ENCODE results near the gene SLC44A5. TPM values are rescaled to one million over a fixed set of nuclear protein-coding genes. Genes with fewer than 3 reads are reported as not detected.
A peak's percentile ranks its signal among the peaks of the same experiment; 100 is the strongest.

The SLC44A5 gene
- total and polyA plus RNA-seq, 9 donors = 0.62 to 2.5 (median 1.1) TPM

GRCh38 chr1:75214017-75214416 lies 396.9 kb downstream of the SLC44A5 start:
- H3K27me3 ChIP-seq = no peaks in the 10 kb centered on the region
- intact Hi-C loops (cut with DNase I) = no loop called here
- no peaks in the 10 kb centered on the region for H3K4me1 ChIP-seq (ENCODE audit: insufficient read depth)
- H3K9me3 ChIP-seq = no peaks in the 10 kb centered on the region
- TF ChIP-seq POLR2A (IDR thresholded peaks at IDR 0.05) (no peak), CTCF (IDR thresholded peaks at IDR 0.05) (no peak), EP300 (IDR thresholded peaks at IDR 0.05) (no peak)
- no peak overlapping the region for H3K27ac ChIP-seq
- DNase-seq = no peak
- H3K36me3 ChIP-seq = no peaks in the 10 kb centered on the region
- H3K4me3 ChIP-seq = no peak overlapping the region

- H3K4me1 ChIP-seq (ENCODE audit: insufficient read depth) = no peaks in the 10 kb centered on the region
- DNase-seq = no peak
- TF ChIP-seq POLR2A (IDR thresholded peaks at IDR 0.05) (no peak), CTCF (IDR thresholded peaks at IDR 0.05) (no peak), EP300 (IDR thresholded peaks at IDR 0.05) (no peak)
- no peaks in the 10 kb centered on the region for H3K9me3 ChIP-seq
- intact Hi-C loops (cut with DNase I) = no loop called here
- H3K36me3 ChIP-seq = no peaks in the 10 kb centered on the region
- no peak overlapping the region for H3K4me3 ChIP-seq
- H3K27ac ChIP-seq = no peak overlapping the region
- no peaks in the 10 kb centered on the region for H3K27me3 ChIP-seq
- WGBS, 3 donors = 44 to 58% (median 52%) methylated on average over 1 of the region's 1 CpG
These were observed 399.3 kb downstream of the SLC44A5 start for GRCh38 chr1:75211648-75212047.

GRCh38 chr1:75208862-75209261 lies 402.1 kb downstream of the SLC44A5 start:
- intact Hi-C loops (cut with DNase I) = loop anchor here in 1 of 4 donors (10.0 kb wide), 1 partner anchor 434 kb away; no protein-coding TSS in a partner anchor
- H3K9me3 ChIP-seq = no peaks in the 10 kb centered on the region
- H3K27me3 ChIP-seq = no peaks in the 10 kb centered on the region
- no peak overlapping the region for H3K4me3 ChIP-seq
- no peak overlapping the region for H3K27ac ChIP-seq
- TF ChIP-seq POLR2A (IDR thresholded peaks at IDR 0.05) = no peak
- TF ChIP-seq EP300 (IDR thresholded peaks at IDR 0.05) = no peak
- TF ChIP-seq CTCF (IDR thresholded peaks at IDR 0.05) = no peak
- no peaks in the 10 kb centered on the region for H3K4me1 ChIP-seq (ENCODE audit: insufficient read depth)
- DNase-seq = no peak
- H3K36me3 ChIP-seq = no peaks in the 10 kb centered on the region

- no peaks in the 10 kb centered on the region for H3K4me1 ChIP-seq (ENCODE audit: insufficient read depth)
- H3K36me3 ChIP-seq = no peaks in the 10 kb centered on the region
- intact Hi-C loops (cut with DNase I) = loop anchor here in 1 of 4 donors (10.0 kb wide), 1 partner anchor 429 kb away; no protein-coding TSS in a partner anchor
- H3K27me3 ChIP-seq = no peaks in the 10 kb centered on the region
- H3K27ac ChIP-seq = no peak overlapping the region
- TF ChIP-seq CTCF (IDR thresholded peaks at IDR 0.05) = peak in 2 of 3 donors; percentile 31 to 73
- no peak for TF ChIP-seq EP300 (IDR thresholded peaks at IDR 0.05)
- DNase-seq = no peak
- H3K4me3 ChIP-seq = no peak overlapping the region
- no peaks in the 10 kb centered on the region for H3K9me3 ChIP-seq
- WGBS, 3 donors = 22 to 31% (median 27%) methylated on average over 8 of the region's 8 CpGs
These were observed 407.3 kb downstream of the SLC44A5 start for GRCh38 chr1:75203415-75204277.
